GM10248 (cell line): ENCODE results near the gene KCNA1.
"Not testable (repeated sequence)": the region's sequence is repeated elsewhere in the genome, so short reads cannot be mapped to it uniquely, and the experiment has no call there.

Source experiments
- CTCF ChIA-PET: fragments of 300-600 bp; sonication (Branson Sonifier 250); formaldehyde crosslinking; extraction: SDS; loops from one replicate; lab custom pipeline; 2021; ENCODE audit warnings: antibody characterized with exemption; lab: Yijun Ruan, JAX
- POLR2A ChIA-PET: fragments of 350-650 bp; sonication (Branson Sonifier 250); formaldehyde crosslinking; extraction: SDS; loops from one replicate; lab custom pipeline; 2020; ENCODE audit warnings: antibody characterized with exemption; lab: Yijun Ruan, JAX
- DNase-seq: peaks from one replicate; pipeline ENCODE4 v3.0.0; 2012; ENCODE audit errors: extremely low spot score
- TF ChIP-seq, protein P1 (sequence below): IDR thresholded peaks from 2 replicates; pipeline ENCODE4 v1.5.1; 2012; ENCODE audit warnings: mild to moderate bottlenecking, low read depth; ENCODE audit errors: extremely low read depth, missing control alignments, control extremely low read depth

KCNA1 gene

DNA sequence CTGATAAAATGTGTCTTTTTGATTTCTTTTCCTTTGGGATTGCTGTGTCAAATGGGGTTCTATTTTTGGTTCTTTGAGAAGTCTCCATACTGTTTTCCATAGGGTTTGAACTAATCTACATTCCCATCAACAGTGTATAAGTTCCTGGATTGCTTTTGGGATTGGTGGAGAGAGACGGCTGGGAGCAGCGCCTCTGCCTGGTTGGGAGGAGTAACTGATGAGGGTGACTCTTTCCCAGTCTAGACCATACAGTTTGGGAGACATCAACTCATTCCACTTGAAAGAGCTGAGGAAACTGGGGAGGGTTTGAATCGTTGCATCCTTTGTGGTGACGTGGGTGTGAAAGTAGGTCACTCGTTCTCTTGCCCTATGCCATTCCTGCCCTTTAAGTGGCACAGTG is 42.3 kb upstream of the KCNA1 start:
- POLR2A ChIA-PET: no interaction called here
- no peak for DNase-seq
- CTCF ChIA-PET: interaction anchor here (1.6 to 7.5 kb wide), 3 partner anchors 10 to 136 kb away, joined by 4 to 99 read pairs (median 12); no protein-coding TSS in a partner anchor
- TF ChIP-seq, protein P1, sequence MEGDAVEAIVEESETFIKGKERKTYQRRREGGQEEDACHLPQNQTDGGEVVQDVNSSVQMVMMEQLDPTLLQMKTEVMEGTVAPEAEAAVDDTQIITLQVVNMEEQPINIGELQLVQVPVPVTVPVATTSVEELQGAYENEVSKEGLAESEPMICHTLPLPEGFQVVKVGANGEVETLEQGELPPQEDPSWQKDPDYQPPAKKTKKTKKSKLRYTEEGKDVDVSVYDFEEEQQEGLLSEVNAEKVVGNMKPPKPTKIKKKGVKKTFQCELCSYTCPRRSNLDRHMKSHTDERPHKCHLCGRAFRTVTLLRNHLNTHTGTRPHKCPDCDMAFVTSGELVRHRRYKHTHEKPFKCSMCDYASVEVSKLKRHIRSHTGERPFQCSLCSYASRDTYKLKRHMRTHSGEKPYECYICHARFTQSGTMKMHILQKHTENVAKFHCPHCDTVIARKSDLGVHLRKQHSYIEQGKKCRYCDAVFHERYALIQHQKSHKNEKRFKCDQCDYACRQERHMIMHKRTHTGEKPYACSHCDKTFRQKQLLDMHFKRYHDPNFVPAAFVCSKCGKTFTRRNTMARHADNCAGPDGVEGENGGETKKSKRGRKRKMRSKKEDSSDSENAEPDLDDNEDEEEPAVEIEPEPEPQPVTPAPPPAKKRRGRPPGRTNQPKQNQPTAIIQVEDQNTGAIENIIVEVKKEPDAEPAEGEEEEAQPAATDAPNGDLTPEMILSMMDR: no peak

- TF ChIP-seq, protein P1: no peak
- no peak for DNase-seq
- POLR2A ChIA-PET: no interaction called here
- CTCF ChIA-PET: interaction anchor here (0.7 to 7.5 kb wide), 6 partner anchors 13 to 133 kb away, joined by 3 to 99 read pairs (median 4); no protein-coding TSS in a partner anchor
Observed at GRCh38 chr12:4870423-4870822, 39.3 kb upstream of the KCNA1 start.

DNA sequence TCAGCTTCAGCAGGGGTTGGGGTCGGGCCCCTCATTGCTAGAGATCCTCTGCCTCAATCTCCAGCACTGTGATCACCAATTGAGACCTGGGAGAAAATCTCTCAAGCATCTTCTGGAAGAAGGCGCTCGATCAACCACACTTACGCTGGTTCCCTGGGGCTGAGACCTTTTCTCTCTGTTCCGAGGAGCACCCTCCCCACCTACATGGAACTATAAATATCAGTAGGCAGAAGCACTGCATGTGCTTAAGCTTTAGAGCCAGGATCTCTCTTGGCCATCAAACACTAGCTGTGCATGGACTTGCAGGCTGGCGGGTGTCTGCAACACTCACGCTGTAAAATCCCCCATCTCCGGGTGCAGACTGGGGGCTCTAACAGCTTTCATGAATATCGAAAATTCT is 38.2 kb upstream of the KCNA1 start:
- ChIA-PET CTCF (interaction anchor here (7.5 kb wide), 1 partner anchor 14 kb away, joined by 99 read pairs; no protein-coding TSS in a partner anchor), POLR2A (no interaction called here)
- TF ChIP-seq, protein P1: no peak
- no peak for DNase-seq

DNA sequence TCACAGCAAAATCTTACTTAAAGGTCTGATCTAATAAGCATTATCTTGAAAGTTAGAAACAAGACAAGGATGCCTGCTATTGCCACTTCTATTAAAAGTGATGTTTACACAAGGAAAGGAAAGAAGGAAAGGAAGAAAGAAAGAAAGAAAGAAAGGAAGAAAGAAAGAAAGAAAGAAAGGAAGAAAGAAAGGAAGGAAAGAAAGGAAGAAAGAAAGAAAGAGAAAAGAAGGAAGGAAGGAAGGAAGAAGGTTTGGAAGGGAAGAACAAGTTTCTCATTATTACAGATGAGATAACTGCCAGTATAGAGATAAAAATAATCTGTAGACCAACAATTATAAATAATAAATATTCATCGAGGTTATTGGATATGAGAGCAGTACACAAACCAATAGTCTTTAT is 35.8 kb upstream of the KCNA1 start:
- CTCF ChIA-PET: interaction anchor here (1.4 to 4.4 kb wide), 3 partner anchors 11 to 16 kb away, joined by 3 to 22 read pairs (median 5); no protein-coding TSS in a partner anchor
- POLR2A ChIA-PET: no interaction called here
- TF ChIP-seq, protein P1: no peak
- no peak for DNase-seq

DNA sequence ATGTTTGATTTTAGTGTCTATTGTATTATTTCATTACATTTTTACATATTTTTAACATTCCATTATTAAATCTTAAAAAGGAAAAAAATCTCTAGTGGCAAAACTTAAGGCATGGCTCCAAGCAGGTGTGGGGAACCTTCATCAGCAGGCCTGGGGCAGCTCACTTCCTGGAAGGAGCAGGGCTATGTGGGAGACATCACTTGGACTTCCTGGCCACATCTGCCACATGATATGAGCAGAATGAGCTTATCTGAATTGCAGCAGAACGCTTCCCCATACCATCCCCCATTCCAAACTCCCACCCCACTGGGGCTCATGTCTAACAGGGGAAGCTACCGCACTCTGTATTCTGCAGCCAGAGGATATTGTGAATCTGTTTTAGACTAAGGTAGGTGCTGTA is 35.0 kb upstream of the KCNA1 start:
- no peak for DNase-seq
- TF ChIP-seq, protein P1: no peak
- ChIA-PET POLR2A (no interaction called here), CTCF (interaction anchor here (0.7 to 4.4 kb wide), 6 partner anchors 11 to 112 kb away, joined by 3 to 22 read pairs (median 4); no protein-coding TSS in a partner anchor)

GRCh38 chr12:4879481-4879880 is 30.2 kb upstream of the KCNA1 start:
- POLR2A ChIA-PET, DNase-seq, CTCF ChIA-PET: not testable (repeated sequence)

DNA sequence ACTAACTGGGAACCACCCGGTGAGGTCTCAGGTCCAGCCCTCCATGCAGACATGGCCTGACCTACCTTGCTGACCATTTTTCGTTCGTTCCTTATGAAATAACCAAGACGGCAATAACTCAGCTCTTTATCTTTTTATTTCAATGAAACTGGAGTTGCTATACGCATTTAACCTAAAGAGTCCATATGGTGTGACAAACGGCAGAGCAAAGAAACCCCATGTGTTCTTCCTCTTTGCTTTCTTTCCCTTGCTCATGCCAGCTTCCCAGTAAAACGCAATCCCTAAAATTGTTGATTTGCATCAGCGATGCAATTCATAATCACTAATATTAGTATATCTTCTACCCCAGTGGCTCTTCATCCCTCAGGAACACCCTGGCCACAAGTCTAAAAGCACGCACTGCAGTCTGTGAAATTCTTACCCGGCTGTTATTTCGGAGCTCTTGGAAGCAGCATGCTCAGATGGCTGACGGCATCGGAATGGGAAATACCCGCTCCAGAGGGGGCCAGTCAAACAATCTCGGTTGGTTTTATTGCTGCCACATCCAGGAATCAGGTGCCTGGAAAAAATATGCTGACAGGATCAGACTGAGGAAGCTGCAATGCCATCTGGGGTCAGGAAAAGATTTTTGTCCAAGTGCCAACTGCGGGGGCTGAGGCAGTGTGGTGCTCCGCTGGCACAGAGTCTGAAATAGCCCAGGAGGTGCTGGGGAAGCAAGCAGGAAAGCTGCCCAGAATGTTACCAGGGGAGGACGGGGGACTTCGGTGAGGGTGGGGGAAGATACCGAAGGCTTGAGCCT is 28.2 kb upstream of the KCNA1 start:
- ChIA-PET CTCF (interaction anchor here (1.0 to 3.1 kb wide), 2 partner anchors 24 to 26 kb away, joined by 3 to 11 read pairs; no protein-coding TSS in a partner anchor), POLR2A (no interaction called here)
- no peak for DNase-seq
- TF ChIP-seq, protein P1: no peak
